ENCODE results near the gene CLIP1.
"Not testable (repeated sequence)": the region's sequence is repeated elsewhere in the genome, so short reads cannot be mapped to it uniquely, and the experiment has no call there.

- TF ChIP-seq, protein P1, sequence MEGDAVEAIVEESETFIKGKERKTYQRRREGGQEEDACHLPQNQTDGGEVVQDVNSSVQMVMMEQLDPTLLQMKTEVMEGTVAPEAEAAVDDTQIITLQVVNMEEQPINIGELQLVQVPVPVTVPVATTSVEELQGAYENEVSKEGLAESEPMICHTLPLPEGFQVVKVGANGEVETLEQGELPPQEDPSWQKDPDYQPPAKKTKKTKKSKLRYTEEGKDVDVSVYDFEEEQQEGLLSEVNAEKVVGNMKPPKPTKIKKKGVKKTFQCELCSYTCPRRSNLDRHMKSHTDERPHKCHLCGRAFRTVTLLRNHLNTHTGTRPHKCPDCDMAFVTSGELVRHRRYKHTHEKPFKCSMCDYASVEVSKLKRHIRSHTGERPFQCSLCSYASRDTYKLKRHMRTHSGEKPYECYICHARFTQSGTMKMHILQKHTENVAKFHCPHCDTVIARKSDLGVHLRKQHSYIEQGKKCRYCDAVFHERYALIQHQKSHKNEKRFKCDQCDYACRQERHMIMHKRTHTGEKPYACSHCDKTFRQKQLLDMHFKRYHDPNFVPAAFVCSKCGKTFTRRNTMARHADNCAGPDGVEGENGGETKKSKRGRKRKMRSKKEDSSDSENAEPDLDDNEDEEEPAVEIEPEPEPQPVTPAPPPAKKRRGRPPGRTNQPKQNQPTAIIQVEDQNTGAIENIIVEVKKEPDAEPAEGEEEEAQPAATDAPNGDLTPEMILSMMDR (IDR thresholded peaks at IDR 0.05; ENCODE audit: low read depth, low read length), result not testable (repeated sequence)
- TF ChIP-seq EZH2phosphoT487 (IDR thresholded peaks at IDR 0.05; ENCODE audit: low read depth), result not testable (repeated sequence)
Measured at GRCh38 chr12:122357536-122357935, 64.9 kb downstream of the CLIP1 start.
